Measurements from ENCODE around the gene CPB2. TPM values are rescaled to one million over a fixed set of nuclear protein-coding genes. Genes with fewer than 3 reads are reported as not detected.
A peak's percentile ranks its signal among the peaks of the same experiment; 100 is the strongest.

CPB2 gene
- total RNA-seq, 4 donors from 2014 or later: not detected

GRCh38 chr13:46053162-46054012 is 51.4 kb downstream of the CPB2 start:
- TF ChIP-seq CTCF (IDR thresholded peaks at IDR 0.05): no peak
- ATAC-seq (ENCODE audit: low FRiP score) (no peak), DNase-seq (ENCODE audit: low spot score) (no peak)

- DNase-seq (ENCODE audit: low spot score) (peak; percentile 82), ATAC-seq (ENCODE audit: low FRiP score) (peak; percentile 100)
- TF ChIP-seq CTCF (IDR thresholded peaks at IDR 0.05): peak in 1 of 3 donors; percentile 17
These were observed 52.3 kb downstream of the CPB2 start, which contains the start of gene ZC3H13 for GRCh38 chr13:46052319-46053161. TSS of gene ZC3H13 (minus strand) at chr13:46052746. CDS start at chr13:46045507, 7,239 bp downstream.

GRCh38 chr13:46051968-46052318 is 52.9 kb downstream of the CPB2 start:
- TF ChIP-seq CTCF (IDR thresholded peaks at IDR 0.05): no peak
- ATAC-seq (ENCODE audit: low FRiP score): no peak
- DNase-seq (ENCODE audit: low spot score): no peak

GRCh38 chr13:46050771-46051170 is 54.1 kb downstream of the CPB2 start:
- no peak for ATAC-seq (ENCODE audit: low FRiP score)
- DNase-seq (ENCODE audit: low spot score): no peak
- TF ChIP-seq CTCF (IDR thresholded peaks at IDR 0.05): no peak

- DNase-seq (ENCODE audit: low spot score) (no peak), ATAC-seq (ENCODE audit: low FRiP score) (no peak)
- TF ChIP-seq CTCF (IDR thresholded peaks at IDR 0.05): no peak
These were observed 59.4 kb downstream of the CPB2 start for GRCh38 chr13:46045424-46045823.

GRCh38 chr13:46043647-46044046 is 61.2 kb downstream of the CPB2 start:
- DNase-seq (ENCODE audit: low spot score): no peak
- no peak for ATAC-seq (ENCODE audit: low FRiP score)
- no peak for TF ChIP-seq CTCF (IDR thresholded peaks at IDR 0.05)
